Measurements from ENCODE around the gene USP33. TPM values are rescaled to one million over a fixed set of nuclear protein-coding genes. Genes with fewer than 3 reads are reported as not detected.

Gene USP33
- polyA plus RNA-seq, 1 donor from 2014 or later = 267 TPM

GRCh38 chr1:77658271-77658670 lies 101.4 kb downstream of the USP33 start:
- H3K27ac ChIP-seq (ENCODE audit: low read length) = no peak overlapping the region
- H3K79me2 ChIP-seq (replicated peaks; ENCODE audit: insufficient read depth, low read length) = peaks cover 47% of the 10 kb centered on the region
- no peaks in the 10 kb centered on the region for H3K9me3 ChIP-seq (ENCODE audit: low read length)
- no peak overlapping the region for H3K4me3 ChIP-seq (ENCODE audit: low read length)
- no peaks in the 10 kb centered on the region for H3K9me2 ChIP-seq (ENCODE audit: insufficient read depth, low read length)
- no peaks in the 10 kb centered on the region for H3K27me3 ChIP-seq (ENCODE audit: insufficient read depth, low read depth, low read length)
- H3F3A ChIP-seq (ENCODE audit: insufficient read depth, low read length, poor library complexity, severe bottlenecking) = no peaks in the 10 kb centered on the region
- H2AFZ ChIP-seq (ENCODE audit: low read depth, low read length) = no peak overlapping the region
- TF ChIP-seq EP300 (conservative IDR thresholded peaks at IDR 0.05; ENCODE audit: poor library complexity, severe bottlenecking) = no peak
- TF ChIP-seq SMC3 (conservative IDR thresholded peaks at IDR 0.05; ENCODE audit: poor library complexity) = no peak
- TF ChIP-seq, protein P1, sequence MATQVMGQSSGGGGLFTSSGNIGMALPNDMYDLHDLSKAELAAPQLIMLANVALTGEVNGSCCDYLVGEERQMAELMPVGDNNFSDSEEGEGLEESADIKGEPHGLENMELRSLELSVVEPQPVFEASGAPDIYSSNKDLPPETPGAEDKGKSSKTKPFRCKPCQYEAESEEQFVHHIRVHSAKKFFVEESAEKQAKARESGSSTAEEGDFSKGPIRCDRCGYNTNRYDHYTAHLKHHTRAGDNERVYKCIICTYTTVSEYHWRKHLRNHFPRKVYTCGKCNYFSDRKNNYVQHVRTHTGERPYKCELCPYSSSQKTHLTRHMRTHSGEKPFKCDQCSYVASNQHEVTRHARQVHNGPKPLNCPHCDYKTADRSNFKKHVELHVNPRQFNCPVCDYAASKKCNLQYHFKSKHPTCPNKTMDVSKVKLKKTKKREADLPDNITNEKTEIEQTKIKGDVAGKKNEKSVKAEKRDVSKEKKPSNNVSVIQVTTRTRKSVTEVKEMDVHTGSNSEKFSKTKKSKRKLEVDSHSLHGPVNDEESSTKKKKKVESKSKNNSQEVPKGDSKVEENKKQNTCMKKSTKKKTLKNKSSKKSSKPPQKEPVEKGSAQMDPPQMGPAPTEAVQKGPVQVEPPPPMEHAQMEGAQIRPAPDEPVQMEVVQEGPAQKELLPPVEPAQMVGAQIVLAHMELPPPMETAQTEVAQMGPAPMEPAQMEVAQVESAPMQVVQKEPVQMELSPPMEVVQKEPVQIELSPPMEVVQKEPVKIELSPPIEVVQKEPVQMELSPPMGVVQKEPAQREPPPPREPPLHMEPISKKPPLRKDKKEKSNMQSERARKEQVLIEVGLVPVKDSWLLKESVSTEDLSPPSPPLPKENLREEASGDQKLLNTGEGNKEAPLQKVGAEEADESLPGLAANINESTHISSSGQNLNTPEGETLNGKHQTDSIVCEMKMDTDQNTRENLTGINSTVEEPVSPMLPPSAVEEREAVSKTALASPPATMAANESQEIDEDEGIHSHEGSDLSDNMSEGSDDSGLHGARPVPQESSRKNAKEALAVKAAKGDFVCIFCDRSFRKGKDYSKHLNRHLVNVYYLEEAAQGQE (IDR thresholded peaks at IDR 0.05; ENCODE audit: borderline replicate concordance) = no peak
- TF ChIP-seq EZH2 (IDR thresholded peaks at IDR 0.05; ENCODE audit: borderline replicate concordance, insufficient read depth, low read length, poor library complexity, severe bottlenecking) = no peak
- no peak for TF ChIP-seq MXI1 (conservative IDR thresholded peaks at IDR 0.05; ENCODE audit: poor library complexity, severe bottlenecking)
- TF ChIP-seq RAD21 (conservative IDR thresholded peaks at IDR 0.05) = no peak
- no peak for TF ChIP-seq CTCF (IDR thresholded peaks at IDR 0.05; ENCODE audit: poor library complexity, severe bottlenecking)
- no peak for TF ChIP-seq POLR2AphosphoS5 (IDR thresholded peaks at IDR 0.05)
- no peak for TF ChIP-seq TAF1 (IDR thresholded peaks at IDR 0.05; ENCODE audit: low read depth)
- no peak overlapping the region for H3K9ac ChIP-seq (ENCODE audit: low read length)
- no peak overlapping the region for H3K4me2 ChIP-seq (ENCODE audit: low read length)
- no peaks in the 10 kb centered on the region for H4K20me1 ChIP-seq (ENCODE audit: insufficient read depth)
- H3K36me3 ChIP-seq (ENCODE audit: insufficient read depth, low read length) = no peaks in the 10 kb centered on the region

DNA sequence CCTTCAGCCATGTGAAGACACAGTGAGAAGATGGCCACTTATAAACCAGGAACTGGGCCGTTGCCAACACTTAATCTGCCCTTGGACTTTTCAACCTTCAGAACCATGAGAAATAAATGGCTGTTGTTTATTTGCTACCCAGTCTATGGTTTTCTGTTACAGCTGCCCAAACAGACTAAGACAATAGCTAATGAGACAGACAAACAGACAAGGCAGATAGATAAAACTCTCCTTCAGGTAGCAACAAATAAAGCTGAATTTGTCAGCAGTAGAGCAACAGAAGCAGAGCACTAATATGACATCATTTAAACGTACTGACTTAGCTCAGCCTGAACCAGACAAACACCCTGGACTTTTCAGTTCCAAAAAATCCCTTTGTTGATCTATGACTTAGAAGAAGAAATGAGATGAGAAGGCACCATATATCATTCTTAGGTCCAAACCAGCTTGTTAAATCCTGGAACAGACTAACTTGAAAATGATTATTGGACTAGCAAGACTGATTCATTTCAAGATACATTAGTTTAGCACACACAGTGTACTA lies 104.1 kb downstream of the USP33 start:
- no peak overlapping the region for H3K27ac ChIP-seq (ENCODE audit: low read length)
- H3K9ac ChIP-seq (ENCODE audit: low read length) = no peak overlapping the region
- H2AFZ ChIP-seq (ENCODE audit: low read depth, low read length) = no peak overlapping the region
- no peaks in the 10 kb centered on the region for H3K9me3 ChIP-seq (ENCODE audit: low read length)
- no peaks in the 10 kb centered on the region for H3K27me3 ChIP-seq (ENCODE audit: insufficient read depth, low read depth, low read length)
- no peak overlapping the region for H3K4me3 ChIP-seq (ENCODE audit: low read length)
- H3K79me2 ChIP-seq (replicated peaks; ENCODE audit: insufficient read depth, low read length) = peaks cover 38% of the 10 kb centered on the region
- H3K36me3 ChIP-seq (ENCODE audit: insufficient read depth, low read length) = no peaks in the 10 kb centered on the region
- no peak overlapping the region for H3K4me2 ChIP-seq (ENCODE audit: low read length)
- no peaks in the 10 kb centered on the region for H4K20me1 ChIP-seq (ENCODE audit: insufficient read depth)
- H3F3A ChIP-seq (ENCODE audit: insufficient read depth, low read length, poor library complexity, severe bottlenecking) = no peaks in the 10 kb centered on the region
- no peak for TF ChIP-seq TAF1 (IDR thresholded peaks at IDR 0.05; ENCODE audit: low read depth)
- no peak for TF ChIP-seq RAD21 (conservative IDR thresholded peaks at IDR 0.05)
- no peak for TF ChIP-seq SMC3 (conservative IDR thresholded peaks at IDR 0.05; ENCODE audit: poor library complexity)
- TF ChIP-seq POLR2AphosphoS5 (IDR thresholded peaks at IDR 0.05) = no peak
- no peak for TF ChIP-seq EP300 (conservative IDR thresholded peaks at IDR 0.05; ENCODE audit: poor library complexity, severe bottlenecking)
- no peak for TF ChIP-seq CTCF (IDR thresholded peaks at IDR 0.05; ENCODE audit: poor library complexity, severe bottlenecking)
- TF ChIP-seq, protein P1 (IDR thresholded peaks at IDR 0.05; ENCODE audit: borderline replicate concordance) = no peak
- no peak for TF ChIP-seq MXI1 (conservative IDR thresholded peaks at IDR 0.05; ENCODE audit: poor library complexity, severe bottlenecking)
- TF ChIP-seq EZH2 (IDR thresholded peaks at IDR 0.05; ENCODE audit: borderline replicate concordance, insufficient read depth, low read length, poor library complexity, severe bottlenecking) = no peak
- H3K9me2 ChIP-seq (ENCODE audit: insufficient read depth, low read length) = no peaks in the 10 kb centered on the region

Data from neural cell (in vitro differentiated cells).